NCI-H2227 treated with DMSO at 0.1 percent for 48 hours (cell line): Measurements from ENCODE around the gene MALT1.
"Not testable (repeated sequence)": the region's sequence is repeated elsewhere in the genome, so short reads cannot be mapped to it uniquely, and the experiment has no call there.

Experiments
- DNase-seq: peaks from one replicate; lab custom pipeline; 2025; lab: John Stamatoyannopoulos, UW

Gene MALT1

DNA sequence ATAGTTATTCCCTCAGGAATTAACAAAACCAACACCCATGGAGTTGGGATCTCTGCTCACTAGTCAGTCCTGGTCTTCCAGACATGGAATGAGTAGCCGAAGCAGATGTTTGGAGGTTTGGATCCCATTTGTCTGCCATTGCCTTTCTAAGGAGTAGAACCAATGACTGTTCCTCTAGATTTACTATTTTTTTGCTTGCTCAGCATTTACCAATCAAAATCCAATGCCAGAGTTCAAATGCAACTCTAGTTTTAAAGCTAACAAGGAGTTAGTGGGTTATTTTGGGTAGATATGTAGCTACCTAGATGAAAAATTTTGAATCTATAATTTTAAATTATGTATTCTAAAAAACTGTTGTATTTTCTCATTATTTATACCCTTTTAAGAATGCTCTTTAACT lies 62.6 kb downstream of the MALT1 start:
- DNase-seq, result no peak

DNA sequence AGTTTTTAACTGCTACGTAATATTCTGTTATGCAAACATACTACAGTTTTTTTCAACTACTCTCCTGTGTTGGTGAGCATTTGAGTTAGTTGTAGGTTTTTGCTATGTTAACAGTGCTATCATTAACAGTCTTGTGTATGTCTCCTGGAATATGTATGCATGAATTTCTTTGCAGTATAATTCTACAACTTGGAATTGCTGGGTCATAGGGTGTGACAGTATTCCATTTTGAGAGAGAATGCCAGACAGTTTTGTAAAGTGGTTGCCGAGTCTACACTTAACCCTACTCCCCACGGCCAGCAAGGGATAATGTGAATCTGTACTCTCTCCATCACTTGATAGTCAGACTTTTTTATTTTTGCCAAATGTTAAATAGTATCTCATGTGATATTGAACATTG lies 67.1 kb downstream of the MALT1 start:
- DNase-seq, result no peak

DNA sequence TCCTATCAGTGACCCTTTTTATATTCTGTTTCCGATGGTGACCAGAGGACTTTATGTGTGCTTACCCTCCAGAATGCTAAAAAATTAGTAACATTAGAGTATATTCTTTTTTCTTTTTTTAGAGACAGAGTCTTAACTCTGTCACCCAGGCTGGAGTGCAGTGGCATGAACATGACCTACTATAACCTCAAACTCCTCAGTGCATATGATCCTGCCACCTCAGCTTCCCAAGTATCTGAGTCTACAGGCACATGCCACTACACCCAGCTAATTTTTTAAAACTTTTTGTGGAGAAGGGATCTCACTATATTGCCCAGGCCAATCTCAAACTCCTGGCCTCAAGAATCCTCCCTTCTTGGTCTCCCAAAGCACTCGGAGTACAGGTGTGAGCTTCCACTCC lies 74.6 kb downstream of the MALT1 start:
- DNase-seq, result no peak

DNA sequence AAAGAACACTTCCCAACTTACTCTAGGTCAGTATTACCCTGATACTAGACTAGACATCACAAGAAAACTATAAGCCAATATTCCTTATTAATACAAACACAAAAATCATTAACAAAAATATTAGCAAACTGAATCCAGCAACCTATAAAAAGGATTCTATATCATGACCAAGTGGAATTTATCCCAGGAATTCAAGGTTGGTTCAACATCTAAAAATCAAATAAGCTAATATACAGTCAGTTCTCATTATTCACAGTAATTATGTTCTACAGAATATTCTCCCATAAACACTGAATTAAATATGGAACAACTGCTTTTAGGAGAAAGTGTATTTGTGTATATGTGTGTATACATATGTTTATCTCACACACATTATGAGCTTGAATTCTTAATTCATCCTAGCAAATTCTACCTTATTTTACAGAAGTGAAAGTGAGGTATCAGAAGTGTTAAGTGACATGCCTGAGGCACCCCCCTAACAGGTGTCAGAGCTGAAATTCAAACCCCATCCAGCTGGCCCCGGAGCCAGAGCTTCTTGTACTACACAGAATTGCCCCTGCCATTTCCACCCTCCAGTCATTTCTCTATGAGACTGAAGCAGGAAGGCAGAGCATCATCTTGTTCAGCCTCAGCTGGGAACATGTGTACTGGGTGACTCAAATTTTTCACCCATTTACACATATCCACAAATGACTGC lies 77.8 kb downstream of the MALT1 start:
- DNase-seq, result no peak

DNA sequence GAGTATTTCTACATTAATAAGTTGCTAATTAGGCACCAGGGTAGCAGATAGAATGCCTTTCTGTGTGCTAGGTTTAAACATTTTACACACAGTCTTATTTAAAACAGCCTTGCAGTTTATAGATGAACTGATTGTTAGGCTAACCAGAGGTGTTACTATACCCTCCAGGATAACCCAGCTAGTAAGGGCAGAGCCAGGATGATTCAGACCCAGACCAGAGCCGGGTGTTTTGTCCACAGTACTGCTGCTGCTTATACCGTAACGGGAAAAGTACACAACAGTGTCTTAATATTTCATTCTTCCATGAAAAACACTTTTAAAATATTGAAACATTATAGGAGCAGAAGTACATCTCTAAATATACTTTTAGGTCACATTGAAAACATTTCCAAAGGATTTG lies 82.7 kb downstream of the MALT1 start:
- DNase-seq, result no peak

DNA sequence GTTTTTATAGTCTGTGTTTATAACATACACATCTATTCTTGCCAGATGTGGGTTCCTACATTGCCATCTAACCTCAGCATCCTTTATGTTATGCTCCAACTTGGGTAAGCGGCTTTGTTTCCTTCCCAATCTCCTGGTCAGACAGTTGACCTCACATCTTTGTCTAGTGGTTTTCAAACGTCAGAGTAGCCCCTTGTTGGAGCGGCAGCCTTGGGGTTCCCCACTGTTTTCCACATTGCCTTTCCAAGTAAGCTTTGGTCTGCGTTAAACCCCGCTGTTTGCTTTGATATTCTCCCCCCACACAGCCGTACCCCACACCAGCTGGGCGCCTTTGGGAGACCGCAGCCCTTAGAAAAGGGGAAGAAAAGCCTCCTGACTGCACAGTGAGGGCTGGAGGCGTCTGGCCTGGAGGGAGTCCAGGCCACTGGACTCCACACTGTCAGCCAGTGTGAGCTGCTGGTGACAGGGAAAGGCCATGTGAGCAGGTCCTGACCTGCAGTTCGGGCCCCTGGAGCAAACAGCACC lies 83.3 kb downstream of the MALT1 start:
- no peak for DNase-seq

DNA sequence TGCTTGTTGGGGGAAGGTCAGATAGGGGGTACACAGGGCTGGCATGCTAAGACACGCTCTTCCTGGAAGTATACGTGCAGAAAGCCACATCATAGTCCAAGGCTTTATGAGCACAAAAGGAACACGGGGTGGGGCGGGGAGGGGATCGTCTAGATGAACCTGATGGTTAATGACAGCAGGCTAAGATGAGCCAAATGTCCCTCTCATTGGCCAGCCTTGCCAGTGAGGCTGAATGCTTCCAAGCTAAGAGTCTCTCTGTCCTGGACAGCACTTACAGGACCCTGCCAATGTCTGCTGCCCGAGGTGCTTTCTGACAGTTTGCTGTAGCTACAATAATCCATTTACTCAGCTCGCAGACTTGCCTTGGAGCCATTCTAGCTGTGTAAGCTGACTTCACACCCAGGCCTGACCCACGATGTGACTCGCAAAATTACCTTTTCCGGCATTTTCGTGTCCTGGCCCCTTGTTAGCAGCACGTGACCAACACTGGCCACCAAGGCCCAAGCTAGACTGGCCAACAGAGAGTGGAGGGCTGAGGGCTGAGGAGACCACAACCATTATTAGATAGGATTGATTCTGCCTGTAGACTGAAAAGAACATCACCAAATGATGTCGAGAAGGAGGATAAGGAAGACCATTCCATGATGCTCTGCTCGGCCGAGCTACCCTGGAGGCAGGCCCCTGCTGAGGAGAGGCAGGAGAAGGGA lies 84.2 kb downstream of the MALT1 start:
- no peak for DNase-seq

DNA sequence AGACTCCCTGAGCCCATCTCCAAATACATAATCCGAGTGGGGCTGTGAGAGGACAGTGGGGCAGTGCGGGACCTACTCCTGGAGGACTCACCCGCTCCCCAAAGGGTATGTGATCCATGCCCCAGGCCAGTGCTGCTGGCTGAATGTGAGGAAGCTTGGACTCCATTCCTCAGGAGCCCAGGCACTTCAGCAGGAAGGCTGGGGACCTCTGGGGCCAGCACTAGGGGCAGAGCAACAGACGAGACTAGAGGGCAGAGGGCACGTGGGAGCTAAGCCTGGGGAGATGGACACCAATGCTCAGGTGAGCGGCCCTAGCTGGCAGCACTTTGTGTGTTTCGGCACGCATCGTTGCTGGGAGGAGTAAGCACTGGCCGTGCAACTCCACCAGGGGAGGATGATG lies 84.9 kb downstream of the MALT1 start:
- DNase-seq, result no peak

DNA sequence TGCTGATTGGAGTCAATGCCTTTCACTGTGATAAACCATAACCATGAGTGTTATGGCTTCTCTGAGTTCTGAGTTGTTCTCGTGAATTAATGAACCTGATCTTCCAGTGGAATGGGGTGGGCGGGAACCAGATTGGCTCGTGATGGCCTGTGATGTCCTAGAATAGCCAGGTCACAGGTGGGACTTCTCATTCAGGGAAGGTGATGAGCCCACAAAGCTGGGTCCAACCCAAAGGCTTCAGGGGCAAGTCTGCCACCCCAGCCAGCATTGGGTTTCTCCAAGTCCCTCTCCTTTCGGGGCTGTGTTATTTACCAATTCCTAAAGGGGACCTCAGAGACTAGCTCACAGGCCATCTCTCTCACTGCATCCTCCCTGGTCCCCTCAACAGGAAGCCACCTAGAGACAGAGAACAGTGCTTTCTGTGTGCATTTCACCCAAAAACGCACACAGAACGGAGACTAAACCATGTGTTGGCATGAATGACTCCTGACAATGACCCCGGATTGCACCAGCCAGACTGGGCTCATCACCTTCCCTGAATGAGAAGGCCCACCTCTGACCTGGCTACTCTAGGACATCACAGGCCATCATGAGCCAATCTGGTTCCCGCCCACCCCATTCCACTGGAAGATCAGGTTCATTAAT lies 85.5 kb downstream of the MALT1 start:
- DNase-seq, result no peak

DNA sequence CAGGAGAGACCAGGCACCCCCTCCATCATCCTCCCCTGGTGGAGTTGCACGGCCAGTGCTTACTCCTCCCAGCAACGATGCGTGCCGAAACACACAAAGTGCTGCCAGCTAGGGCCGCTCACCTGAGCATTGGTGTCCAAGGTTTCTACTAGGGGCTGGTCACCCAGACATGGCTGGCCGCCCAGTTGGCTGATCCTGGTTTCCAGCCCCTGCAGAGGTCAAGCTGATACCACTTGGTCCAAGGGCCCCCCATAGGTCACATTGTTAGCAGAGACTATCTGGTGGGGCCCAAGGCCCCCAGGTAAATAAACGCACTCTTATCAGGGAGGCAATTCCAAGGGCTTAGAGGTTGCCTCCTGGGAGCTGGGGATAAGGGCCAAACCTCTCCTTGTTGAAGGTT lies 86.1 kb downstream of the MALT1 start:
- not testable (repeated sequence) for DNase-seq

DNA sequence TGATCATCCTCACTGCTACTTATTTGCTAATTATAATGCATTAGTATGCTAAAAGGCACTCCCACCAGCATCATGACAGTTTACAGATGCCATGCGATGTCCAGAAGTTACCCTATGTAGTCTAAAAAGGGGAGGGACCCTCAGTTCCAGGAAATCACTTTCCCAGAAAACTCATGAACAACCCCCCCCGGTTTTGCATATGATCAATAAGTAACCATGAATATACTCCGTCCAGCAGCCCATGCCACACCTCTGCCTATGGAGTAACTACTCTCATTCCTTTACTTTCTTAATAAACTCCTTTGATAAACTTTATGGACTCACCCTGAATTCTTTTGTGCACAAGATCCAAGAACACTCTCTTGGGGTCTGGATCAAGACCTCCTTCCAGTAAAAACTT lies 86.8 kb downstream of the MALT1 start:
- DNase-seq, result no peak

DNA sequence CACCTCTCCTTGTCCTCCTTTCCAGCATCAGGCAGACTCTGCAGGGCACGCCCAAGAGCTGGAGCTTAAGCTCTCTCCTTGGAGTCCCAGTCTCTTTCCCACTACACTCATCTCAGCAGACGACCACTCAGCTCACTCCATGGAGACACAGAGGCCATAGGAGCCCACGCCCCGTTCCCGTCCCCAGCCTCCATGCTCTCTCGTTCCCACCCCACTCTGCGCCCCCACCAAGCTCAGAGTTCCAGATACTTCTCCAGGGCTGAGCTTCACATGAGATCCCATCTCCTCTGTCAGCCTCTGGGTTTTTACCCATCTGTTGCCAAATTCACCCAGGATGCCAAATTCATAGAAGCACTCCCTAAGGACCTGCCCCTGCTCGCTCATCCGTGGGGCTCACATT lies 87.3 kb downstream of the MALT1 start:
- DNase-seq, result no peak

DNA sequence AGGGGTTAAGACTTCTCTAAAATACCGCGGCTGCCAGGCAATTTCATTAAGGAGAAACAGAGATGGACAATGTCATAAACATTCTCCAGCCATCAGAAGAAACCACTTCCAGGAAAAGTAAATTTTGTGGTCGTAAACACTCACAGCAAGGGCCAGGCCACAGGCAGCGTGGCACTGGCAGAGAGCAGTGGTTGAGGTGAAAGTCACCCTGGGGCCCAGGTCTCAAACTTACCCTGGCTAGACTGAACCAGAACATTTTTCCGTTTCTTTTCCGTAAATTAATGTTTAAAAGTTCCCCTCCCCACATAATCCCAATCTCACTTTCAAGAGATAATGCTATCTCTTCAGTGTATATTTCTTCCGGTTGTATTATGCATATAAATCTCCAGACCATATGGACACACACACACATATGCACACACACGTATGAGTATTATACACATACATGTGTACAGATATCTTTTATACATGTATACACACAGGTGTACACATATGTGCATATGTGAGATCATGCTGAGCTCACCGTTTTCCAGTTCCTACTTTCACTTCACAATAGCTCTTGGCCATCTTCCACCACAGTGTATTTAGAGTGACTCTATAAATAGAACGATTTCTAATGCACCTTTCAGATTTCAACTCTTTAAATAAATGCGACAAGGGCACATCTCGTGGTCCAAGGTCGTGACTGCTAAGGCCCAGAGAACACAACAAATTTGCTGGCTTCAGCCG lies 90.1 kb downstream of the MALT1 start:
- no peak for DNase-seq

DNA sequence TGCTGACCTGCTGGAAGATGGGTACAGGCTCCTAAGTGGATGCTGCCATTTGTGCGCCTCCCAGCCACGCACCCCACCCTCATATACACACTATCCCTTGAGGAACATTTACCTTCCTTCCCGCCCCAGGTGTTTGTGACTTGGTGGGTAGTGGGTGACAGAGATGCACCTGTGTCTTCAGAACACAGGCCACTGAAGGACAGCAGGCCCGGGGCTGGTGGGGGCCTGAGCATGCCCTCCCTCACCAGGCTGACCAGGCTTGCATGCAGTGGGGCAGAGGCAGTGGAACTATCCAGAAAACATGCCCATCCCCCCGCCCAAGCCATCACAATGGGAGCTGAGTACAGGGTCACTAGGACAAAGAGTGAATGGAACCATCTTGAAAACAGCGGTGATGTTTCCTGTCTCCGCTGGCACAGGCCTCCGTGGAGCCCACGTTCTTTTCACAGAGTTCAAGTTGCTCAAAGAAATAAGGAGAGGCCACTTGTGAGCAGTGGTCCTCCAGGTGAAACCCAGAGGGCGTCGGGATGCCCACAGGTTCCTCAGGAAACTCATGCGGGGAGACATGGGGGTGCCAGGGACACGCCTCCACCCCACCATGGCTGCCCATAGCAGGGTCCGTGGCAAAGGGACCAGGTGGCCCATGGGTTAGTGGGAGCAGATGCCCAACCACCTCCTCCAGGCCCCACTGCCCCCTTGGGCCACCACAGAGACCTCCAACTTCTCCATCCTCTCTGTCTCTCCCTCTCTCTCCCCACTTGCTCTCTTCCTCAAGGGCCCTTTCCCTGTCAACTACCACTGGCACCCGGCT lies 90.9 kb downstream of the MALT1 start:
- no peak for DNase-seq

DNA sequence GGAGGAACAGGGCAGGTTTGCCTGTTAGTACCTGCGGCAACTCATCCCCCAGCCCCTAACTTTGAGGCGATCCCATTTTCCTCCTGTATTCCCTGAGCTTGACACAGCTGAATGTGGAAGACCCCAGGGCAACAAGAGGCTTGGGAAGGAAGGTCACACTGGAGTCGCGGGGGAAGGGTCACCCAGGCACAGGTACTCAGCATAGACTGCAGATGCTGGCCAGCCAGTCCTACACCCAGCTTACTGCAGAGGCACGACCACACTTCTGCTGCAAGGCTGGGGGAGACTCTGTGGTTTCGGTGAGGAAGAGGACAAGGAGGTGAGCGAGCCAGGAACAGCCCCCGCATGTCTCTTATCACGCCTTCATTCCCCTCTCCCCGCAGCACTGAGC lies 91.5 kb downstream of the MALT1 start:
- no peak for DNase-seq

DNA sequence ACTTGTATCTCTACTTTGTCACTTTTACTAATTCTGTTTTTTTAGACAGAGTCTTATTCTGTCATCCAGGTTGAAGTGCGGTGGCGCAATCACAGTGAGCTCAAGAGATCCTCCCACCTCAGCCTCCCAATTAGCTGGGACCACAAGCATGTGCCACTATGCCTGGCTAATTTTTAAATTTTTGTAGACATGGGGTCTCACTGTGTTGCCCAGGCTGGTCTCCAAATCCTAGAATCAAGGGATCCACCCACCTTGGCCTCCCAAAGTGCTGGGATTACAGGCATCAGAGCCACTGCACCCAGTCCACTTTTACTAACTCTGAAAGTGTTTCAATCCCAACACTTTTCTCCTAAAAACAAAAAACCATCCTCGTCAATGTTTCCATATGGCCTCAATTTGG lies 94.9 kb downstream of the MALT1 start:
- DNase-seq, result no peak

DNA sequence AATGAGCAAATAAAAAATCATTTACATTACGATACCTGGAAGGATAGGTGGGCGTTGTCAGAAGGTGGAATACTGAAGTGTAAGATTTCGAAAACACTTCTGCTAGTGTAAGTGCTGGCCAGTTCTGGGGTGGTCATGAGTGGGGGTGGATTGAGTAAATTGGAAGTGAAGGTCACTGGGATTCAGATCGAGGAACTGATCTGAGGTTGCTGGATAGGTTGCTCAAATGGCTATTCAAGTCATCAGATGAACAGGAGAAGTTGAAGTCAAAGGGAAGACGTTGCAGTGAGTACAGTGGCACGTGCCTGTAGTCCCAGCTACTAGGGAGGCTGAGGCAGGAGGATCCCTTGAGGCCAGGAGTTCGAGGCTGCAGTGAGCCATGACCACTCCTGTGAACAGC lies 95.7 kb downstream of the MALT1 start:
- DNase-seq, result no peak

DNA sequence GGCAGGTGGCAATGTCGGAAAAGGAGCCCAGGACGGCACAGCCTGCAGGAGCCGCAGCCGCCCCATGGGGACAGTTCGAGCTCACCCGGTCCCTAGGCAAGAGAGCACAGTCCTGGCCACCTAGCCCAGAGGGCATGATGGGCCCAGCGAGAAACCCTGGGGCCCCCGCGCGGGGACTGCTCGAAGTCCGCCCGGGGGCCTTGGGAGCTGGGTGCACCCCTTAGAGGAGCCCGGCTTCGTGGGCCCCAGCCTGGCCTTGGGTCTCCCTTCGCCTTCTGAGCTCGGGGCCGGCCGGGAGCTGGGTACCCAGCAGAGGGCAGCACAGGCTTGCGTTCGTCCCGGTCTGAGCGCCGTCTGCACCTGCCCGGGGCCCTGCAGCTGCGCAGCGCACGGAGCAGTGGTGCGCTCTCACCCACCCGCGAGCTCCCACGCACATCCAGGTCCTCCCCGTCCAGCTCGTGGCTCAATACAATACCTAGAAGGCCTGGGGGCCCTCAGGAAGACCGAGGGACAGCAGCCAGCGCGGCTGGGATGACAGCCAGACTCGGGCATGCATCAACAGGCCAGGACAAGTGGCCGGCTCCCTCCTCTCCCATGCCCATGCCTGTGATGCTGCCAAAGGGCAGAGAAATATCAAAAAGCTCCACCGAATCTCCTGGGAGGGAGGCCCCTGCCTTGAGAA lies 97.2 kb downstream of the MALT1 start:
- DNase-seq, result peak; percentile 69

DNA sequence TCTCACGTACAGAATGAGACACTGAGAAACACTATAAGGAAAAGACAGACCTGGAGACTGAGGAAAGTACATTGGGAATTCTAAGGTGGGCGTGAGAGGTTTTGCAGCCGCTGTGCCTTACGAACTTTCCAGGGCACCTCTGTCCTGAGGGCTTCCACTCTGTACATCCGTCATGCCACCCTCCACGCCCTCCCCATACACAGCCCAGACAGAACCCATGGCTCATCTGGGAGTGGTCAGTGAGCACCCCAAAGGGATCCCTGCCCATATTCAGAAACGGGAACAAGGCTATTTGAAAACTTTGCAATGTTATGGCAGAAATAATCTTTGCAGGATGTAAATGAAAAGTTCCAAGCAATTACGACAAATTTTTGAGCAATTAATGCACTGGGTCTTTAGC lies 98.1 kb downstream of the MALT1 start:
- DNase-seq, result no peak

DNA sequence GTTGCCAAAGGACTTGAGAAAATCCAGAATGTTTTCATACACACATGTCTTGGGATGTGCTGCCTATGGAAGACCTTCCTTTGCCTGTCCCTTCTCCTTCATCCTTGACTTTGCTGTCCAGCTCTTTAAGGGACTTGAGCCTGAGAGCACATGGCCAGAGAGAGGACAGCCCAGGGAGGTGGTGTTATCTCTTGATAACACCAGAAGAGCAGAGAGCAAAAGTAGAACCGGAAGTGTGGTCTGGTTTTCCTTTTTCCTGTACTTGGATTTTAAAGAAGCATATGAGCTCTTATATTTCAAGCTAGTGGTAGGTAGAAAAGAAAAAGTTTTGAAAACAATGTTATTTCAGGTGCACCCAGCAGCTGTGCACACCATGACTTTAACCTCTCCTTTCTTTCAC lies 99.3 kb downstream of the MALT1 start:
- no peak for DNase-seq

DNA sequence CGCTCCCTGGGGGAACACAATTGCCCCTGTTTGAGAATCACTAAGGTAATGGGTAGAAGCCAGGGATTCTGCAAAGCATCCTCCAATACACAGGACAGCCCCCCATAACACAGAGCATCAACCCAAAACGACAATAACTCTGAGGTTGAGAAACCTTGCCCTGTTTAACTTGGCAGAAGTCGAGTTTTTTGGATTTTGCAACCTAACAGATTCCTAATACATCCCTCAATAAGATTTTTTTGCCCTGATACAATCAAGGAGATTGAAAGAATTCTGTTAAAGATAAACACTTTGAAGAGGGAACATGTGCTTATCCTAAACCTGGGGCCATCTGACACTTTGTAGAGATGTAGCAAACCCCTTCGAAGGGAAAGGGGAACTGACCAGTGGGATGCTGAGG lies 100.9 kb downstream of the MALT1 start:
- DNase-seq, result no peak
